A673 (cell line): Measurements from ENCODE around the gene BTBD16. TPM values are rescaled to one million over a fixed set of nuclear protein-coding genes. Genes with fewer than 3 reads are reported as not detected.

ENCODE experiments used
- BruUV-seq: library from RNA; stranded (reverse); fragments of 400-500 nt; replicated peaks from 2 replicates; lab custom pipeline; 2021; lab: Mats Ljungman, UMichigan
- CTCF ChIA-PET: fragments of 300-600 bp; sonication (Branson Sonifier 250); formaldehyde crosslinking; loops from one replicate; lab custom pipeline; 2022; ENCODE audit warnings: antibody characterized with exemption; lab: Charles Lee
- POLR2A ChIA-PET: fragments of 300-600 bp; sonication (Branson Sonifier 250); formaldehyde crosslinking; loops from one replicate; lab custom pipeline; 2022; ENCODE audit warnings: antibody characterized with exemption; ENCODE audit not compliant: low non-redundant PET; lab: Charles Lee
- DNase-seq: peaks from one replicate; pipeline ENCODE4 v3.0.0-alpha.2; 2015; ENCODE audit warnings: low spot score
- H3K27ac ChIP-seq: fragments of 200-600 bp; sonication (generic); 2 replicates; pipeline ENCODE4 v1.5.1; 2016; ENCODE audit warnings: mixed run types, low read depth, mild to moderate bottlenecking, mixed read lengths, antibody characterized with exemption, low read length; ENCODE audit not compliant: poor library complexity, severe bottlenecking
- H3K27me3 ChIP-seq: fragments of 200-600 bp; sonication (generic); replicated peaks from 2 replicates; pipeline ENCODE4 v1.6.1; 2017; ENCODE audit warnings: mixed run types, low read depth, mild to moderate bottlenecking, mixed read lengths, antibody characterized with exemption, low read length; ENCODE audit not compliant: insufficient read depth, poor library complexity
- H3K36me3 ChIP-seq: fragments of 200-600 bp; sonication (generic); 2 replicates; pipeline ENCODE4 v1.6.1; 2016; ENCODE audit warnings: mixed run types, mild to moderate bottlenecking, mixed read lengths, antibody characterized with exemption, low read length; ENCODE audit not compliant: insufficient read depth, poor library complexity, severe bottlenecking
- H3K4me1 ChIP-seq: fragments of 200-600 bp; sonication (generic); 2 replicates; pipeline ENCODE4 v1.6.1; 2017; ENCODE audit warnings: mixed run types, mild to moderate bottlenecking, mixed read lengths, antibody characterized with exemption, low read length; ENCODE audit not compliant: insufficient read depth, poor library complexity, severe bottlenecking
- H3K4me3 ChIP-seq: fragments of 200-600 bp; sonication (generic); 2 replicates; pipeline ENCODE4 v1.5.1; 2016; ENCODE audit warnings: low read depth, mixed run types, mild to moderate bottlenecking, mixed read lengths, low read length; ENCODE audit not compliant: poor library complexity, severe bottlenecking
- H3K9me3 ChIP-seq: fragments of 200-600 bp; sonication (generic); 2 replicates; pipeline ENCODE4 v1.6.1; 2016; ENCODE audit warnings: mixed run types, low read depth, mild to moderate bottlenecking, mixed read lengths, antibody characterized with exemption, low read length; ENCODE audit not compliant: poor library complexity, severe bottlenecking
- CTCF ChIP-seq: fragments of 300-800, 200-600 bp; sonication (generic); conservative IDR thresholded peaks from 2 replicates; pipeline ENCODE4 v1.5.1; 2017; ENCODE audit warnings: low read depth, mild to moderate bottlenecking, antibody characterized with exemption, low read length, moderate library complexity, mixed read lengths
- EZH2 ChIP-seq: fragments of 200-600 bp; sonication (generic); IDR thresholded peaks from 2 replicates; pipeline ENCODE4 v1.6.1; 2017; ENCODE audit warnings: borderline replicate concordance, low read depth, mild to moderate bottlenecking, mixed read lengths, antibody characterized with exemption, low read length; ENCODE audit not compliant: poor library complexity, severe bottlenecking
- intact Hi-C: fragments of 100-400 bp; cut with micrococcal nuclease; formaldehyde crosslinking; loops from one replicate; pipeline ENCODE4 v1.10.0; 2022; ENCODE audit not compliant: unreplicated experiment
- total RNA-seq: library from RNA; stranded (reverse); gene quantifications from 2 replicates; pipeline ENCODE4 v1.2.3, GENCODE V29; 2021

BTBD16 gene
- total RNA-seq, 1 experiment from 2014 or later, result not detected

GRCh38 chr10:122281751-122282150 is 10.7 kb downstream of the BTBD16 start:
- Histone ChIP-seq H3K36me3 (no peaks in the 10 kb centered on the region), H3K4me3 (no peak overlapping the region), H3K4me1 (no peaks in the 10 kb centered on the region), H3K27me3 (peaks cover under 1% of the 10 kb centered on the region), H3K9me3 (no peaks in the 10 kb centered on the region), H3K27ac (no peak overlapping the region)
- intact Hi-C loops, result no loop called here
- no peak for DNase-seq
- CTCF ChIA-PET, result no interaction called here
- BruUV-seq, result no TSS peak
- TF ChIP-seq CTCF, result no peak
- no peak for TF ChIP-seq EZH2
- POLR2A ChIA-PET, result no interaction called here

- no peak for TF ChIP-seq EZH2
- TF ChIP-seq CTCF, result no peak
- H3K27me3 ChIP-seq, result no peaks in the 10 kb centered on the region
- BruUV-seq, result no TSS peak
- CTCF ChIA-PET, result no interaction called here
- no peak for DNase-seq
- H3K27ac ChIP-seq, result no peak overlapping the region
- no peak overlapping the region for H3K4me3 ChIP-seq
- intact Hi-C loops, result no loop called here
- H3K9me3 ChIP-seq, result no peaks in the 10 kb centered on the region
- peaks cover 2% of the 10 kb centered on the region for H3K4me1 ChIP-seq
- H3K36me3 ChIP-seq, result no peaks in the 10 kb centered on the region
- POLR2A ChIA-PET, result no interaction called here
Measured at GRCh38 chr10:122282253-122282671, 11.2 kb downstream of the BTBD16 start.

- Histone ChIP-seq H3K27ac (no peak overlapping the region), H3K9me3 (no peaks in the 10 kb centered on the region), H3K36me3 (no peaks in the 10 kb centered on the region), H3K27me3 (no peaks in the 10 kb centered on the region), H3K4me3 (no peak overlapping the region), H3K4me1 (peaks cover 6% of the 10 kb centered on the region)
- TF ChIP-seq CTCF (no peak), EZH2 (no peak)
- POLR2A ChIA-PET, result no interaction called here
- intact Hi-C loops, result no loop called here
- no peak for DNase-seq
- BruUV-seq, result no TSS peak
- CTCF ChIA-PET, result no interaction called here
Measured at GRCh38 chr10:122282909-122283308, 11.8 kb downstream of the BTBD16 start.
